HPDE6-E6E7 (cell line): ENCODE measurements around the gene NSL1.
"Not testable (repeated sequence)": the region's sequence is repeated elsewhere in the genome, so short reads cannot be mapped to it uniquely, and the experiment has no call there.

Experiments
- DNase-seq: peaks from one replicate; pipeline ENCODE4 v3.0.0; 2011; ENCODE audit warnings: missing footprints; ENCODE audit errors: extremely low spot score

Gene NSL1

GRCh38 chr1:212783976-212784375 lies 7.6 kb downstream of the NSL1 start:
- DNase-seq, result no peak

GRCh38 chr1:212782422-212783154 lies 9.0 kb downstream of the NSL1 start:
- no peak for DNase-seq

GRCh38 chr1:212781225-212781624 lies 10.4 kb downstream of the NSL1 start:
- DNase-seq, result no peak

GRCh38 chr1:212780759-212781158 lies 10.8 kb downstream of the NSL1 start:
- DNase-seq, result no peak

GRCh38 chr1:212779086-212779485 lies 12.5 kb downstream of the NSL1 start:
- not testable (repeated sequence) for DNase-seq

DNA sequence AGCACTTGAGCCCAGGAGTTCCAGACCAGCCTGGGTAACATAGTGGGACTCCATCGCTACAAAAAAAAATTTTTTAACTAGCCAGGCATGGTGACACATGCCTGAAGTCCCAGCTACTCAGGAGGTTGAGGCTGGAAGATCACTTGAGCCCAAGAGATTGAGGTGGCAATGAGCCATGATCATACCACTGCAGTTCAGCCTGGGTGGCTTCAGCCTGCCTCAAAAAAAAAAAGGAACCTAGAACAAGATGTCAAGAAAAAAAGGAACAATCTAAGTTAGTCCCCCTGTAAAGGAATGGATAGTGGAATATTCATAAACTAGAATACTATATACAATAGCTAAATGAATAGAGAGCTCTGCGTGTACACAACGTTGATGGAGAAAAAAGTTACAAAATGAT lies 14.4 kb downstream of the NSL1 start:
- DNase-seq, result no peak

DNA sequence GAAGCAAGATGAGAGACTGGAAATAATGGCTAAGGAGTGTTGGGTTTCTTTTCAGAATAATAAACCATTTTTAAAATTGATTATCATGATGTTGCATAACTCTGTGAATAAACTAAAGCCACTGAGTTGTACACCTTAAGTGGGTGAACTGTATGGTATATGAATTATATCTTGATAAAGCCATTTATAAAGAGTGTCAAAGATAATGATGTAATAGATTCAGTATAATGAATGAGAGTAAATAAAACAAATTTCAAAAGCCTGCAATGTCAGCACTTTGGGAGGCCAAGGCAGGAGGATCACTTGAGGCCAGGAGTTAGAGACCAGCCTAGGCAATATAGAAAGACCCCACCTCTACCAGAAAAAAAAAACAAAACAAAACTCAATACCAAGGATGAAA lies 16.3 kb downstream of the NSL1 start:
- no peak for DNase-seq

DNA sequence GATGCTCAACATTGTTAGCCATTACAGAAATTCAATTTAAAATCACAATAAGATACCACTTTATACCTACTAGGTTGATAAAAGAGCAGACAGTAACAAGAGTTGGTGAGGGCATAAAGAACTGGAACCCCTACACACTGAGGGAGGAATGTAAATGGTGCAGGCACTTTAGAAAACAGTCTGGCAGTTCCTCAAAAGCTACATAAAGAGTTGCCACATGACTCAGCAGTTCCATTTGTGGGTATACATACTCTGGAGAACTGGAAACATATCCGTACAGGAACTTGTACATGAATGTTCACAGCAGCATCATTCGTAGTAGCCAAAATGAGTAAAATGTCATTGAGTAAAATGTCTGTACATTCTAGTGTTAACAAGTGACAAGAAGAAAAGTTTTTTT lies 17.0 kb downstream of the NSL1 start:
- no peak for DNase-seq

DNA sequence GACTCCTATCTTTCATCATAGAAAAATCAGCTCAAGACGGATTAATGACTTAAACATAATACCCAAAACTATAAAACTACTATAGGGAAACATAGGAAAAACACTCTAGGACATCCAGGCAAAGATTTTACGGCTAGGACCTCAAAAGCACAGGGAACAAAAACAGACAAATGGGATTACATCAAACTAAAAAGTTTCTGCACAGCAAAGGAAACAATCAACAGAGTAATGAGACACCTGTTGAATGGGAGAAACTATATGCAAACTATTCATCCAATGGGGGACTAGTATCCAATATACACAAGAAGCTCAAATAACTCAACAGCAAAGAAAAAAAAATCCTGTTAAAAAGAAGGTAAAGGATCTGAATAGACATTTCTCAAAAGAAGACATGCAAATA lies 18.6 kb downstream of the NSL1 start:
- DNase-seq, result no peak

- no peak for DNase-seq
Measured at GRCh38 chr1:212771341-212771740, 20.2 kb downstream of the NSL1 start.

DNA sequence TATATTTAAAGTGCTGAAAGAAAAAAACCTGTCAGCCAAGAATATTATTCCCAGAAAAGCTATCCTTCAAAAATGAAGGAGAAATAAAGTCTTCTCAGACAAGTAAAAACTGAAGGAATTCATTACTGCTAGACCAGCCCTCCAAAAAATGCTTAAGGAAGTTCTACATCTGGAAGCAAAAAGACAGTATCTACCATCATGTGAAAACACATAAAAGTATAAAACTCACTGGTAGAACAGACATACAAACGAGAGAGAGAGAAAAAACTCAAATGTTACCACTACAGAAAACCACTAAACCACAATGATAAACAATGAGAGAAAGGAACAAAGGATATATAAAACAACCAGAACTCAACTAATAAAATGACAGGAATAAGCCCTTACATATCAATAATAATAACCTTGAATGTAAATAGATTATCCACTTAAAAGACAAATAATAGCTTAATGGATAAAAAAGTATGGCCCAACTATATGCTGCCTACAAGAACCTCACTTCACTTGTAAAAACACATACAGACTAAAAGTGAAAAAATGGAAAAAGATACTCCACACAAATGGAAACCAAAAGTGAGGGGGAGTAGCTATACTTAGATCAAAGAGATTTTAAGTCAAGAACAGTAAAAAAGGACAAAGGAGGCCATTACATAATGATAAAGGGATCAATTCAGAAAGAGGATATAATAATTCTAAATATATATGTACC lies 22.0 kb downstream of the NSL1 start:
- no peak for DNase-seq

DNA sequence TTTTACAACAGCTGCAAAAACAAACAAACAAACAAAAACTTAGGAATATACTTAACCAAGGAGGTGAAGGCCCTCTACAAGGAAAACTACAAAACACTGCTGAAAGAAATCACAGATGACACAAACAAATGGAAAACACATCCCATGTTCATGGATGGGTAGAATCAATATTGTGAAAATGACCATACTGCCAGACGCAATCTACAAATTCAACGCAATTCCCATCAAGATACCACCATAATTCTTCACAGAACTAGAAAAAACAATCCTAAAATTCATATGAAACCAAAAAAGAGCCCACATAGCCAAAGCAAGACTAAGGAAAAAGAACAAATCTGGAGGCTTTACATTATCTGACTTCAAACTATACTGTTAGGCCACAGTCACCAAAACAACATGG lies 24.8 kb downstream of the NSL1 start:
- DNase-seq, result not testable (repeated sequence)

DNA sequence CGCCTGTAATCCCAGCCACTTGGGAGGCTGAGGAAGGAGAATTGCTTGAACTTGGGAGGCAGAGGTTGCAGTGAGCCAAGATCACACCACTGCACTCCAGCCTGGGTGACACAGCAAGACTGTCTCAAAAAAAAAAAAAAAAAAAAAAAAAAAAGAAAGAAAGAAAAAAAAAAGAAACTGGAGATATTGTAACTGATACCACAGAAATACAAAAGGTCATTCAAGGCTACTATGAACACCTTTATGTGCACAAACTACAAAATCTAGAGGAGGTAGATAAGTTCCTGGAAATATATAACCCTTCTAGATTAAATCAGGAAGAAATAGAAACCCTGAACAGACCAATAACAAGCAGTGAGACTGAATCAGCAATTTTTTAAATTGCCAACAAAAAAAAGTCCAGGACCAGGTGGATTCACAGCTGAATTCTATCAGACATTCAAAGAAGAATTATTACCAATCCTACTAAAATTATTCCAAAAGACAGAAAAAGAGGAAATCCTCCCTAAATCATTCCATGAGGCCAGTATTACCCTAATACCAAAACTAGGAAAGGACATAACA lies 26.8 kb downstream of the NSL1 start:
- not testable (repeated sequence) for DNase-seq

DNA sequence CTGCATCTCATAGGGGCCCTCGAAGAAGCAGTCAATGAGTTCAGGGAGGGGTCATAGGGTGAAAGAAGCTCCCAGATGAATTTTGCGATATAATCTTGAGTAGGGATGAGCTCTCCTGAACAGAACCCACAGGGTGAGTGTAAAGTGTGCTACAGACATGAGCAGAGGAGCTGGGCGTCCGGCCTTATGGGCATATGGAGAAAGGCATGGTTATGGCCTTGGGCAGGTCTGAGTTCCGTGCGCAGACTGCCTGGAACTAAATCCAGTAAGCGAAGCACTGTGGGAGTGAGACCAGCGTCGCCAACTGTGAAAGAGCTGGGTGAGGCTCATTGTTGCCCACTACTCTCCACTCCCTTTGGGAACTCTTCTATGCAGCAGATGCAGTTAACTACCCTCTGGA lies 28.7 kb downstream of the NSL1 start:
- DNase-seq, result no peak

- DNase-seq, result no peak
Measured at GRCh38 chr1:212762234-212762633, 29.3 kb downstream of the NSL1 start.

GRCh38 chr1:212760126-212760823 lies 31.3 kb downstream of the NSL1 start:
- no peak for DNase-seq

DNA sequence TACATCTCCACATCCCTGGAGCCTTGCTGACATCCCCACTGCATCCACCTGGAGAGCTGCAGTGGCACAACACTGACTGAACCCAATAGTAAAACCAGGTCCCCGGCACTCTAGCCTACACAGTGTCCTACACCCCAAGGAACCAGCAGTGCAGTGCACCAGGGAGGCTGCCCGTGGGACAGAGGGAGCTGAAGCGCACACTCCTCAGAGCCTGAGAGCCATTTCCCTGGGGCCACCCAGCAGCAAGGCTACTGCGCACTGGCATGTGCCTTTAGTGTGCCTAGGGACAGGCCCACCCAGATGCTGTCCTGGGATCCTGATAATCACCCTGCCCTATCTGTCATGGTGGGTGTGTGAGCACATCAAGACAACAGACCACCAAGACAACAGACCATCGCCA lies 31.9 kb downstream of the NSL1 start:
- no peak for DNase-seq

GRCh38 chr1:212754680-212755079 lies 36.9 kb downstream of the NSL1 start:
- DNase-seq, result no peak

GRCh38 chr1:212754193-212754592 lies 37.4 kb downstream of the NSL1 start:
- no peak for DNase-seq

GRCh38 chr1:212753749-212754148 lies 37.8 kb downstream of the NSL1 start:
- no peak for DNase-seq

GRCh38 chr1:212752934-212753497 lies 38.6 kb downstream of the NSL1 start:
- no peak for DNase-seq

GRCh38 chr1:212752252-212752933 lies 39.2 kb downstream of the NSL1 start:
- DNase-seq, result no peak
